Osteoblast (primary cell): ENCODE data around the gene EGR2. TPM values are rescaled to one million over a fixed set of nuclear protein-coding genes. Genes with fewer than 3 reads are reported as not detected.
"Not testable (repeated sequence)": the region's sequence is repeated elsewhere in the genome, so short reads cannot be mapped to it uniquely, and the experiment has no call there.

Experiments used
- DNase-seq: peaks from one replicate; pipeline ENCODE4 v3.0.0; 2011; ENCODE audit warnings: low spot score, mixed read lengths; ENCODE audit not compliant: insufficient read length; ENCODE audit errors: missing footprints
- H2AFZ ChIP-seq: 2 replicates; pipeline ENCODE4 v1.6.0; 2011; ENCODE audit warnings: mild to moderate bottlenecking, low read length
- H3K27ac ChIP-seq: 2 replicates; pipeline ENCODE4 v1.5.1; 2011; ENCODE audit warnings: mild to moderate bottlenecking, low read depth, low read length, moderate library complexity
- H3K27me3 ChIP-seq: 2 replicates; pipeline ENCODE4 v1.6.0; 2012; ENCODE audit warnings: mild to moderate bottlenecking, control low read depth, inconsistent platforms, low read length, moderate library complexity; ENCODE audit not compliant: insufficient read depth
- H3K36me3 ChIP-seq: 2 replicates; pipeline ENCODE4 v1.5.1; 2011; ENCODE audit warnings: mild to moderate bottlenecking, low read length, control low read depth, moderate library complexity; ENCODE audit not compliant: insufficient read depth
- H3K4me1 ChIP-seq: 2 replicates; pipeline ENCODE4 v1.5.1; 2011; ENCODE audit warnings: mild to moderate bottlenecking, low read length, control low read depth, moderate library complexity; ENCODE audit not compliant: insufficient read depth
- H3K4me2 ChIP-seq: 2 replicates; pipeline ENCODE4 v1.6.0; 2011; ENCODE audit warnings: mild to moderate bottlenecking, low read length; ENCODE audit not compliant: insufficient read depth
- H3K4me3 ChIP-seq: fragments of 200-600 bp; sonication (generic); 3 replicates; pipeline ENCODE4 v1.5.1; 2012; ENCODE audit warnings: mild to moderate bottlenecking, low read length, inconsistent platforms; ENCODE audit not compliant: insufficient read depth
- H3K79me2 ChIP-seq: 2 replicates; pipeline ENCODE4 v1.6.0; 2012; ENCODE audit warnings: mild to moderate bottlenecking, low read length, control low read depth, inconsistent platforms; ENCODE audit not compliant: insufficient read depth
- H3K9me3 ChIP-seq: 2 replicates; pipeline ENCODE4 v1.5.1; 2011; ENCODE audit warnings: low read depth, low read length, control low read depth
- H4K20me1 ChIP-seq: 2 replicates; pipeline ENCODE4 v1.6.0; 2012; ENCODE audit warnings: mild to moderate bottlenecking, low read length, control low read depth; ENCODE audit not compliant: insufficient read depth
- total RNA-seq: library from RNA; depleted of rRNA; stranded (reverse); fragments of >200 nt; gene quantifications from 2 replicates; pipeline ENCODE4 v1.2.3, GENCODE V29; 2012
- TF ChIP-seq, protein P1 (sequence below): IDR thresholded peaks from 2 replicates; pipeline ENCODE4 v1.5.1; 2011; ENCODE audit warnings: mild to moderate bottlenecking, low read depth, low read length, moderate library complexity; ENCODE audit errors: extremely low read depth

The EGR2 gene
- total RNA-seq, 1 donor: 3.6 TPM

GRCh38 chr10:62790571-62790970 is 25.6 kb downstream of the EGR2 start:
- TF ChIP-seq, protein P1, sequence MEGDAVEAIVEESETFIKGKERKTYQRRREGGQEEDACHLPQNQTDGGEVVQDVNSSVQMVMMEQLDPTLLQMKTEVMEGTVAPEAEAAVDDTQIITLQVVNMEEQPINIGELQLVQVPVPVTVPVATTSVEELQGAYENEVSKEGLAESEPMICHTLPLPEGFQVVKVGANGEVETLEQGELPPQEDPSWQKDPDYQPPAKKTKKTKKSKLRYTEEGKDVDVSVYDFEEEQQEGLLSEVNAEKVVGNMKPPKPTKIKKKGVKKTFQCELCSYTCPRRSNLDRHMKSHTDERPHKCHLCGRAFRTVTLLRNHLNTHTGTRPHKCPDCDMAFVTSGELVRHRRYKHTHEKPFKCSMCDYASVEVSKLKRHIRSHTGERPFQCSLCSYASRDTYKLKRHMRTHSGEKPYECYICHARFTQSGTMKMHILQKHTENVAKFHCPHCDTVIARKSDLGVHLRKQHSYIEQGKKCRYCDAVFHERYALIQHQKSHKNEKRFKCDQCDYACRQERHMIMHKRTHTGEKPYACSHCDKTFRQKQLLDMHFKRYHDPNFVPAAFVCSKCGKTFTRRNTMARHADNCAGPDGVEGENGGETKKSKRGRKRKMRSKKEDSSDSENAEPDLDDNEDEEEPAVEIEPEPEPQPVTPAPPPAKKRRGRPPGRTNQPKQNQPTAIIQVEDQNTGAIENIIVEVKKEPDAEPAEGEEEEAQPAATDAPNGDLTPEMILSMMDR: no peak
- no peak overlapping the region for H3K27ac ChIP-seq
- H3K4me3 ChIP-seq: no peak overlapping the region
- DNase-seq: no peak
- no peaks in the 10 kb centered on the region for H3K9me3 ChIP-seq
- no peak overlapping the region for H3K4me2 ChIP-seq
- H3K27me3 ChIP-seq: no peaks in the 10 kb centered on the region
- no peaks in the 10 kb centered on the region for H4K20me1 ChIP-seq
- no peak overlapping the region for H2AFZ ChIP-seq
- no peaks in the 10 kb centered on the region for H3K36me3 ChIP-seq
- peaks cover 24% of the 10 kb centered on the region for H3K4me1 ChIP-seq
- no peaks in the 10 kb centered on the region for H3K79me2 ChIP-seq

GRCh38 chr10:62790019-62790555 is 26.1 kb downstream of the EGR2 start:
- no peak overlapping the region for H2AFZ ChIP-seq
- H3K79me2 ChIP-seq: no peaks in the 10 kb centered on the region
- no peaks in the 10 kb centered on the region for H4K20me1 ChIP-seq
- DNase-seq: no peak
- no peak overlapping the region for H3K4me2 ChIP-seq
- no peaks in the 10 kb centered on the region for H3K36me3 ChIP-seq
- H3K27ac ChIP-seq: no peak overlapping the region
- H3K27me3 ChIP-seq: no peaks in the 10 kb centered on the region
- no peak overlapping the region for H3K4me3 ChIP-seq
- TF ChIP-seq, protein P1: no peak
- peaks cover 23% of the 10 kb centered on the region for H3K4me1 ChIP-seq
- H3K9me3 ChIP-seq: no peaks in the 10 kb centered on the region

DNA sequence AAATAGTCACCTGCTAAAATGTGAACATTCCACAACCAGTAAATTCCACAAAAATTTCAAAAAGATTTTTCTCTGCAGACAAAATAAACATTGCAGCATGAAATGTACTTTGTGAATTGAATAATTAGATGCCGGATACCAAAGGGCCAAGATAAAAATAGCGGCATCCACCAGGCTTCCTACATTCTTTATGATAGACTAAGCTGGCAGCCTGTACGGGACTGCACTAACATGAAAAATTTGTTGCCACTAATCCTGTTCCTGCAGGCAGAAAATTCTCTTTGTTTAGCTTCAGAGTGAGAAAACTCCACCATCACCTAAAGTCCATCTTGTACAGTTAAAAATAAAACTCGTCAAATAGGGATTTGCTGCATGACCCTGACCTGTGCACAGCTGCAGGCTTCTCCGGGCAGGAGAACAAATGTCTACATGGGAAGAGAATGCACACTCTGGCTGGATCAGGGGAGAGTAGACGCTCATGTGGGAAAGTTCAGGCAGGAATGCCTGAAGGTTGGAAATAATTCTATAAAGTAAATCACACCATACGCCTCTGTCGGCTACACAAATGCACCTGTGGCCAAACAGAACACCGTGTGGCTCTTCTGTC is 27.2 kb downstream of the EGR2 start:
- peak overlapping the region; percentile 43 for H3K4me2 ChIP-seq
- H4K20me1 ChIP-seq: no peaks in the 10 kb centered on the region
- no peaks in the 10 kb centered on the region for H3K27me3 ChIP-seq
- no peak overlapping the region for H3K4me3 ChIP-seq
- no peaks in the 10 kb centered on the region for H3K79me2 ChIP-seq
- TF ChIP-seq, protein P1: no peak
- DNase-seq: no peak
- no peaks in the 10 kb centered on the region for H3K9me3 ChIP-seq
- H3K36me3 ChIP-seq: no peaks in the 10 kb centered on the region
- peaks cover 12% of the 10 kb centered on the region for H3K4me1 ChIP-seq
- no peak overlapping the region for H2AFZ ChIP-seq
- no peak overlapping the region for H3K27ac ChIP-seq

GRCh38 chr10:62788285-62788684 is 27.9 kb downstream of the EGR2 start:
- not testable (repeated sequence) for H3K27ac ChIP-seq, H4K20me1 ChIP-seq, DNase-seq, H3K27me3 ChIP-seq, H2AFZ ChIP-seq, H3K79me2 ChIP-seq, H3K4me2 ChIP-seq, H3K36me3 ChIP-seq, H3K9me3 ChIP-seq, H3K4me3 ChIP-seq
- peaks cover 11% of the 10 kb centered on the region for H3K4me1 ChIP-seq

GRCh38 chr10:62784537-62784936 is 31.6 kb downstream of the EGR2 start:
- H2AFZ ChIP-seq, H3K27ac ChIP-seq, H3K4me2 ChIP-seq, H3K36me3 ChIP-seq, H4K20me1 ChIP-seq, H3K27me3 ChIP-seq, H3K9me3 ChIP-seq, H3K4me3 ChIP-seq, DNase-seq, H3K79me2 ChIP-seq: not testable (repeated sequence)
- peaks cover 12% of the 10 kb centered on the region for H3K4me1 ChIP-seq
